ENCODE measurements around the gene ARHGAP18. TPM values are rescaled to one million over a fixed set of nuclear protein-coding genes. Genes with fewer than 3 reads are reported as not detected.

The ARHGAP18 gene
- total and polyA plus RNA-seq, 2 of the 13 experiments (the other 11 are each of a cell fraction or from before 2014, with no cell fraction given), result 58.2 to 115 TPM

DNA sequence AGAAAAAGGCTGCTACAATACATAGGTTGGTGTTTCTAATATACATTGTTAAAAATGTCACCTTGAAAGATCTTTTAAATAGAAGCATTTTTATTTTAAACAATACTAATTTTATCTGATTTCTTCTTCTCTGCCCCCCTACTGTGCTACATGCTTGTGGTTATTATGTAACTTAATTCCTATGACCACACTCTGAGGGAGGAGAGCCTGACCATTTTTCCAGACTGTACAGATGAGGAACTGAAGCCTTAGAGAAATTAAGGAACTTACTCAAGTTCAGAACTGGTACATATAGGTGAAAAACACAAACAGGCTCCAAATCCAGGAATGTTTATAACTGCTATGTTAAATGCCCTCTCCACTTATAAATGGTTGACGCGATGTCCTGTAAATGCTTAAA is 43.4 kb upstream of the ARHGAP18 start (continued):
- TF ChIP-seq, protein P1, sequence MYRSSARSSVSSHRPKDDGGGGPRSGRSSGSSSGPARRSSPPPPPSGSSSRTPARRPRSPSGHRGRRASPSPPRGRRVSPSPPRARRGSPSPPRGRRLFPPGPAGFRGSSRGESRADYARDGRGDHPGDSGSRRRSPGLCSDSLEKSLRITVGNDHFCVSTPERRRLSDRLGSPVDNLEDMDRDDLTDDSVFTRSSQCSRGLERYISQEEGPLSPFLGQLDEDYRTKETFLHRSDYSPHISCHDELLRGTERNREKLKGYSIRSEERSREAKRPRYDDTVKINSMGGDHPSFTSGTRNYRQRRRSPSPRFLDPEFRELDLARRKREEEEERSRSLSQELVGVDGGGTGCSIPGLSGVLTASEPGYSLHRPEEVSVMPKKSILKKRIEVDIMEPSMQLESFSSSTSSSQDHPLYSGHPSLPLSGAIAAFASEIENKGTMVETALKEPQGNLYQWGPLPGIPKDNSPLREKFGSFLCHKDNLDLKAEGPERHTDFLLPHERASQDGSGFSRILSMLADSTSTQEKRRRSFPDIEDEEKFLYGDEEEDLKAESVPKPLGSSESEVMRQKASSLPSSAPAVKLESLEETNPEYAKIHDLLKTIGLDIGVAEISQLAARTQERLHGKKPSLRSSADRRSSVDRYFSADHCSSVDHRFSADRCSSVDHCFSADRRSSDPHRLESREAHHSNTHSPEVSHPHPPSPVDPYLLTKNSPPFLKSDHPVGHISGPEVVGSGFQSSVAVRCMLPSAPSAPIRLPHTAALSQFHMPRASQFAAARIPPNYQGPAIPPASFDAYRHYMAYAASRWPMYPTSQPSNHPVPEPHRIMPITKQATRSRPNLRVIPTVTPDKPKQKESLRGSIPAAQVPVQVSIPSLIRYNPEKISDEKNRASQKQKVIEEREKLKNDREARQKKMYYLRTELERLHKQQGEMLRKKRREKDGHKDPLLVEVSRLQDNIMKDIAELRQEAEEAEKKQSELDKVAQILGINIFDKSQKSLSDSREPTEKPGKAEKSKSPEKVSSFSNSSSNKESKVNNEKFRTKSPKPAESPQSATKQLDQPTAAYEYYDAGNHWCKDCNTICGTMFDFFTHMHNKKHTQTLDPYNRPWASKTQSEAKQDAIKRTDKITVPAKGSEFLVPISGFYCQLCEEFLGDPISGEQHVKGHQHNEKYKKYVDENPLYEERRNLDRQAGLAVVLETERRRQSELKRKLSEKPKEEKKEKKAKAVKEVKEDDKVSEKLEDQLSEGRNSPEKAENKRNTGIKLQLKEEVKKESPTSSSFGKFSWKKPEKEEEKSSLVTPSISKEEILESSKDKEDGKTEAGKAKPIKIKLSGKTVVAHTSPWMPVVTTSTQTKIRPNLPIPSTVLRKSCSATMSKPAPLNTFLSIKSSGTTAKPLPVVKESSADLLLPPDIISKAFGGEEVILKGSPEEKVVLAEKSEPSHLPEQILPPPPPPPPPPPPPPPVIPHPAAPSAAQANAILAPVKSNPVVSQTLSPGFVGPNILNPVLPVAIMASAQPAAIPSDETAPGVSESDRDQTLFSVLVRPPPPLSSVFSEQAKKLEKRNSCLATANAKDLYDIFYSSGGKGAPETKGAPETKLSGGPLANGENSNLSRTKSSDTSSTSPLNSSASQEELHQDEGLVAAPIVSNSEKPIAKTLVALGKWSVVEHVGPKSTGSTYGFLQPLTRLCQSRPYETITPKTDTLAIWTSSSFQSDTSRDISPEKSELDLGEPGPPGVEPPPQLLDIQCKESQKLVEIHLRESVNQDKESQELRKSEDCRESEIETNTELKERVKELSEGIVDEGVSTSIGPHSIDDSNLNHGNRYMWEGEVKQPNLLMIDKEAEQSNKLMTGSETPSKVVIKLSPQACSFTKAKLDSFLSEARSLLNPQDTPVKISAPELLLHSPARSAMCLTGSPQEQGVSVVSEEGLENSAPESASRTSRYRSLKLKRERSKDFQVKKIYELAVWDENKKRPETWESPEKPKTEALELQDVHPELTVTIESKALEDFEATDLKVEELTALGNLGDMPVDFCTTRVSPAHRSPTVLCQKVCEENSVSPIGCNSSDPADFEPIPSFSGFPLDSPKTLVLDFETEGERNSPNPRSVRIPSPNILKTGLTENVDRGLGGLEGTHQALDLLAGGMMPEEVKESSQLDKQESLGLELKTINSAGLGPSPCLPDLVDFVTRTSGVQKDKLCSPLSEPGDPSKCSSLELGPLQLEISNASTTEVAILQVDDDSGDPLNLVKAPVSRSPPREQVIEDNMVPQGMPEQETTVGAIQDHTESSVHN (CRISPR knock-in tag; IDR thresholded peaks at IDR 0.05), result no peak

DNA sequence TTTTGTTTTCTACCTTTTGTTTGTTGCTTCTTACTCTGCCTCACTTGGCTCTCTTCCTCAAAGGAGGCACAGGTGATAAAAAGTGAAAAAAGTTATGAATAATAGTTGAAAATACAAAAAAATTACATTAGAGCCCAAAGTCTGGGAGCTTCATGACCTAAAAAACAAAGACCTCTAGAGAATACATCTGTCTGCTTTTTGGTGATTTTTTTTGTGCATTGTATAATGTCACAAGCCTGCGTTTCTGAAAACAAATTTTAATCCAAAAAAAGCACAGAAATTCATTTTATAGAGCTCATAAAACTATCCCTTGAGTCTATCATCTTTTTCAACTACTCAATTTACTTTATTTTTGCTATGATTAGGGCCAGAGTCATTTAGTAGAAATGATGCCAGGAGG is 41.4 kb upstream of the ARHGAP18 start:
- H3K79me2 ChIP-seq (ENCODE audit: insufficient read depth, low read length), result no peaks in the 10 kb centered on the region
- ChIA-PET POLR2A (no interaction called here), CTCF (ENCODE audit: low intra/inter-chr PET ratio, low total read pairs) (no interaction called here)
- TF ChIP-seq ZNF431 (CRISPR knock-in tag; IDR thresholded peaks at IDR 0.05; ENCODE audit: borderline replicate concordance, low read depth), result no peak
- TF ChIP-seq, protein P2, sequence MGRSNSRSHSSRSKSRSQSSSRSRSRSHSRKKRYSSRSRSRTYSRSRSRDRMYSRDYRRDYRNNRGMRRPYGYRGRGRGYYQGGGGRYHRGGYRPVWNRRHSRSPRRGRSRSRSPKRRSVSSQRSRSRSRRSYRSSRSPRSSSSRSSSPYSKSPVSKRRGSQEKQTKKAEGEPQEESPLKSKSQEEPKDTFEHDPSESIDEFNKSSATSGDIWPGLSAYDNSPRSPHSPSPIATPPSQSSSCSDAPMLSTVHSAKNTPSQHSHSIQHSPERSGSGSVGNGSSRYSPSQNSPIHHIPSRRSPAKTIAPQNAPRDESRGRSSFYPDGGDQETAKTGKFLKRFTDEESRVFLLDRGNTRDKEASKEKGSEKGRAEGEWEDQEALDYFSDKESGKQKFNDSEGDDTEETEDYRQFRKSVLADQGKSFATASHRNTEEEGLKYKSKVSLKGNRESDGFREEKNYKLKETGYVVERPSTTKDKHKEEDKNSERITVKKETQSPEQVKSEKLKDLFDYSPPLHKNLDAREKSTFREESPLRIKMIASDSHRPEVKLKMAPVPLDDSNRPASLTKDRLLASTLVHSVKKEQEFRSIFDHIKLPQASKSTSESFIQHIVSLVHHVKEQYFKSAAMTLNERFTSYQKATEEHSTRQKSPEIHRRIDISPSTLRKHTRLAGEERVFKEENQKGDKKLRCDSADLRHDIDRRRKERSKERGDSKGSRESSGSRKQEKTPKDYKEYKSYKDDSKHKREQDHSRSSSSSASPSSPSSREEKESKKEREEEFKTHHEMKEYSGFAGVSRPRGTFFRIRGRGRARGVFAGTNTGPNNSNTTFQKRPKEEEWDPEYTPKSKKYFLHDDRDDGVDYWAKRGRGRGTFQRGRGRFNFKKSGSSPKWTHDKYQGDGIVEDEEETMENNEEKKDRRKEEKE (IDR thresholded peaks at IDR 0.05), result no peak
- peaks cover 29% of the 10 kb centered on the region for H3K4me1 ChIP-seq (ENCODE audit: insufficient read depth, low read length)
- no peak overlapping the region for H3K27ac ChIP-seq (ENCODE audit: extremely low read length, insufficient read depth, low read length)
- no peaks in the 10 kb centered on the region for H3K27me3 ChIP-seq (ENCODE audit: control insufficient read depth in 1 of 2, insufficient read depth in 2 of 2, low read length in 2 of 2)
- no peaks in the 10 kb centered on the region for H4K20me1 ChIP-seq (ENCODE audit: insufficient read depth, low read length)
- H3K4me3 ChIP-seq (replicated peaks in 1 of 3; ENCODE audit: insufficient read depth in 1 of 3, low read depth in 2 of 3, low read length in 3 of 3), result no peak overlapping the region
- H3K9ac ChIP-seq (ENCODE audit: insufficient read depth, low read depth, low read length), result no peak overlapping the region
- intact Hi-C loops (cut with micrococcal nuclease; ENCODE audit: unreplicated experiment) (loop anchor here (2.0 kb wide), 1 partner anchor 19 kb away; no protein-coding TSS in a partner anchor), in situ Hi-C loops (cut with HindIII; ENCODE audit: extremely low pct_ligation_motif_present, low pct_unique_long_range_greater_than_20kb) (no loop called here)
- no peaks in the 10 kb centered on the region for H3K9me3 ChIP-seq (ENCODE audit: low read length)
- no peak overlapping the region for H2AFZ ChIP-seq (ENCODE audit: low read length)
- DNase-seq (ENCODE audit: low spot score) (no peak), ATAC-seq (no peak), FAIRE-seq (no peak)
- H3K4me2 ChIP-seq (ENCODE audit: low read depth, low read length), result no peak overlapping the region
- H3K36me3 ChIP-seq (replicated peaks in 1 of 2; ENCODE audit: control insufficient read depth in 1 of 2, insufficient read depth in 2 of 2, low read length in 2 of 2), result no peaks in the 10 kb centered on the region
- no TSS peak for BruUV-seq (replicated peaks)
- 85% methylated on average over 1 of the region's 1 CpG for WGBS (ENCODE audit: low lambda C conversion rate)
